Testis (tissue), 2 donors: ENCODE measurements around the gene LSMEM2.

Experiments
- POLR2A ChIP-seq: fragments of 450-650 bp; IDR thresholded peaks from one replicate; pipeline ENCODE4 v1.6.1; 2017; ENCODE audit warnings: antibody characterized with exemption, mild to moderate bottlenecking, moderate library complexity
- TF ChIP-seq, protein P1 (sequence below), 3 experiments: fragments of 450-650 bp in 2 of 3; fragments of 200-600 bp in 1 of 3; sonication (generic) in 1 of 3; IDR thresholded peaks; one replicate each; pipeline ENCODE4 v1.5.1; 2016 to 2019; ENCODE audit warnings: antibody characterized with exemption in 3 of 3, mild to moderate bottlenecking in 2 of 3, moderate library complexity in 1 of 3

GRCh38 chr3:50242381-50242770 is 36.5 kb upstream of the LSMEM2 start:
- TF ChIP-seq POLR2A = no peak
- TF ChIP-seq, protein P1, sequence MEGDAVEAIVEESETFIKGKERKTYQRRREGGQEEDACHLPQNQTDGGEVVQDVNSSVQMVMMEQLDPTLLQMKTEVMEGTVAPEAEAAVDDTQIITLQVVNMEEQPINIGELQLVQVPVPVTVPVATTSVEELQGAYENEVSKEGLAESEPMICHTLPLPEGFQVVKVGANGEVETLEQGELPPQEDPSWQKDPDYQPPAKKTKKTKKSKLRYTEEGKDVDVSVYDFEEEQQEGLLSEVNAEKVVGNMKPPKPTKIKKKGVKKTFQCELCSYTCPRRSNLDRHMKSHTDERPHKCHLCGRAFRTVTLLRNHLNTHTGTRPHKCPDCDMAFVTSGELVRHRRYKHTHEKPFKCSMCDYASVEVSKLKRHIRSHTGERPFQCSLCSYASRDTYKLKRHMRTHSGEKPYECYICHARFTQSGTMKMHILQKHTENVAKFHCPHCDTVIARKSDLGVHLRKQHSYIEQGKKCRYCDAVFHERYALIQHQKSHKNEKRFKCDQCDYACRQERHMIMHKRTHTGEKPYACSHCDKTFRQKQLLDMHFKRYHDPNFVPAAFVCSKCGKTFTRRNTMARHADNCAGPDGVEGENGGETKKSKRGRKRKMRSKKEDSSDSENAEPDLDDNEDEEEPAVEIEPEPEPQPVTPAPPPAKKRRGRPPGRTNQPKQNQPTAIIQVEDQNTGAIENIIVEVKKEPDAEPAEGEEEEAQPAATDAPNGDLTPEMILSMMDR (IDR thresholded peaks at IDR 0.05) = no peak
